ENCODE data around the gene SHF.

The SHF gene

GRCh38 chr15:45201869-45202268, 14.1 kb upstream of the SHF start:
- Histone ChIP-seq H3K4me1 (ENCODE audit: insufficient read depth, poor library complexity, severe bottlenecking) (no peaks in the 10 kb centered on the region), H3K27ac (ENCODE audit: poor library complexity, severe bottlenecking) (no peak overlapping the region), H3K36me3 (ENCODE audit: low read depth) (no peaks in the 10 kb centered on the region), H3K27me3 (ENCODE audit: insufficient read depth, poor library complexity, severe bottlenecking) (no peaks in the 10 kb centered on the region), H3K4me3 (ENCODE audit: severe bottlenecking) (no peak overlapping the region), H3K9me3 (ENCODE audit: severe bottlenecking) (no peaks in the 10 kb centered on the region)
- TF ChIP-seq, protein P1, sequence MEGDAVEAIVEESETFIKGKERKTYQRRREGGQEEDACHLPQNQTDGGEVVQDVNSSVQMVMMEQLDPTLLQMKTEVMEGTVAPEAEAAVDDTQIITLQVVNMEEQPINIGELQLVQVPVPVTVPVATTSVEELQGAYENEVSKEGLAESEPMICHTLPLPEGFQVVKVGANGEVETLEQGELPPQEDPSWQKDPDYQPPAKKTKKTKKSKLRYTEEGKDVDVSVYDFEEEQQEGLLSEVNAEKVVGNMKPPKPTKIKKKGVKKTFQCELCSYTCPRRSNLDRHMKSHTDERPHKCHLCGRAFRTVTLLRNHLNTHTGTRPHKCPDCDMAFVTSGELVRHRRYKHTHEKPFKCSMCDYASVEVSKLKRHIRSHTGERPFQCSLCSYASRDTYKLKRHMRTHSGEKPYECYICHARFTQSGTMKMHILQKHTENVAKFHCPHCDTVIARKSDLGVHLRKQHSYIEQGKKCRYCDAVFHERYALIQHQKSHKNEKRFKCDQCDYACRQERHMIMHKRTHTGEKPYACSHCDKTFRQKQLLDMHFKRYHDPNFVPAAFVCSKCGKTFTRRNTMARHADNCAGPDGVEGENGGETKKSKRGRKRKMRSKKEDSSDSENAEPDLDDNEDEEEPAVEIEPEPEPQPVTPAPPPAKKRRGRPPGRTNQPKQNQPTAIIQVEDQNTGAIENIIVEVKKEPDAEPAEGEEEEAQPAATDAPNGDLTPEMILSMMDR (IDR thresholded peaks at IDR 0.05; ENCODE audit: poor library complexity, severe bottlenecking): no peak
- ATAC-seq (ENCODE audit: low read depth) (no peak), DNase-seq (ENCODE audit: low spot score) (no peak)

DNA sequence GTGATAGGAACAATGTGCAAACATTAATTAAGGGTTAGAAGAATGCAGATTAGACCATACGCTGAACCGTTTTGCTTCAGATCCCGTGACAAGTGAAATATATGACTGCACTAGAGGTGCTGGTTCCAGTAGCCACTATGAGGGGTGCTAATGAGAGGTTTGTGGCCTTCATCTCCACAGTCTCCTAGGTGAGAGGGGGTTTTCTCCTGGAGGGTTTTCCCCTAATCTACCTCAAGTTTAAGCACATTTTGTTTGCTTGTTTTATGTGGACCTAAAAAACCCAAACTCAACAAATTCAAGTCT, 13.7 kb upstream of the SHF start:
- ATAC-seq (ENCODE audit: low read depth): no peak
- TF ChIP-seq, protein P1 (IDR thresholded peaks at IDR 0.05; ENCODE audit: poor library complexity, severe bottlenecking): no peak
- H3K4me3 ChIP-seq (ENCODE audit: severe bottlenecking): no peak overlapping the region

DNA sequence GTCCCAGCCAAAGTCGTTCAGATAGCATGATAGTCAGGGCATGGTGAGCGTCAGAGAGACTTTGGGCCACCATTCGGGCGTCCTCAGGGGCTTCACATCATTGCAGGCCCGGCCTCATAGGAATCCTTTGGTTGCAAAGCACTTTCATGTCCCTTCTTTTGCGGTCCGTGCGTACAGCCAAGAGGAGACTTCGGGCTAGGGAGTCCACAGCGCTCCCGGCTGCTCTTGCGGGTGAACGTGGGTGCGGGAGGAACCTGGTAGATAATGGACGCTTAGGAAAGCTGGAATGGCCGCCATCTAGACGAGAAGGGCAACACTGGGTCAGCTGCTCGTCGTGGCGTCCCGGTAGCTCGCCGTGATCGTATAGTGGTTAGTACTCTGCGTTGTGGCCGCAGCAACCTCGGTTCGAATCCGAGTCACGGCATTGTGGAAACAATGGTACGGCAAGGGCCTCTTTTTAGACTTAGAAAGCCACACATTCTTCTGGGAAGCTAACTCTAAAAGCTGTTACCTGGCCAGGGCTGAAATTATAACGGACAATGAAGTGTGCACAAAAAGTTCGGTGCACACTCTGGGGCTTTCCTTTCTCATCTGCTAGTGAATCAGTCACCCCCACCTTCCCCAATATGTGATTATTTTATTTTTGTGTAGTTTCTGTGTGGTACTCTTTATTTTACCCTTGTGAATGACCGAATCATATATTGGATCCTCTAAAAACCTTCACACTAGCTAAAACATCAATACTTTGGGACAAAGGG, 13.2 kb upstream of the SHF start:
- ATAC-seq (ENCODE audit: low read depth): peak; percentile 37
- H3K27ac ChIP-seq (ENCODE audit: poor library complexity, severe bottlenecking): peak overlapping the region; percentile 68

More for the DNA sequence above, 13.7 kb upstream of the SHF start:
- Histone ChIP-seq H3K9me3 (ENCODE audit: severe bottlenecking) (no peaks in the 10 kb centered on the region), H3K4me1 (ENCODE audit: insufficient read depth, poor library complexity, severe bottlenecking) (no peaks in the 10 kb centered on the region), H3K36me3 (ENCODE audit: low read depth) (no peaks in the 10 kb centered on the region), H3K27me3 (ENCODE audit: insufficient read depth, poor library complexity, severe bottlenecking) (no peaks in the 10 kb centered on the region), H3K27ac (ENCODE audit: poor library complexity, severe bottlenecking) (no peak overlapping the region)
- DNase-seq (ENCODE audit: low spot score): no peak

DNA sequence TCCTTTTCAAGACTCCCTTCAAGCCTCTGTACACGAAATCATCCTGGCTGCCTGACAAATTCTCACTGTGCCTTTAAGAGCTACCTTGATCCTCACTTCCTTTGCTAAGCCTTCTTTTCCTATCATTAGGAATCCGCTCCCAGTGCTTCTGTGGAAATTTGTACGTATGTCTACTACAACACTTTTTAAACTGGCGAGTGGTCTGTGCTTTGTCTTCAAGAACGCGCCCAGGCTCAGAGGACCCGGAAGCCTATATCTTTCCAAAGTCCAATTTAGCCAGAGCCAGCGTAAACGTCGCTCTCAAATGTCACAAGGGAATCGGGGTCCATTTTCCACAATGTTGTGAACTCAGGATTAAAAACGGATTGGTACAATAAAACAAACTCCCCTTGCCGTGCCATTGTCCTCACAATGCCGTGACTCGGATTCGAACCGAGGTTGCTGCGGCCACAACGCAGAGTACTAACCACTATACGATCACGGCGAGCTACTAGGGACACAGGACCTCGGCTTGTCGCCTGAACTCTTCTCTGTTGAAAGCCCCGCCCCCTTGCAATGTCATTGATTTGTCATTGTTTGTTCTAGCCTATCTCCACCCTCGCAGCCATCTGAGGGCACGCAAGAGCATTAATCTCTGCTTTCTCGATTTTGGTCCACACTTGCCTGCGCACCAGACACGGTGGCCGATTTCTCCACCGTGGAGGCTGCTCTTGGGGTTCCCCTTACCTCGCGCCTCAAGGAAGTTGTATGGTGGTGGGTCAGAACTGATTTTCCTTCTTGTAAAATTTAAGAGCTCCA, 12.4 kb upstream of the SHF start:
- Histone ChIP-seq H3K36me3 (ENCODE audit: low read depth) (no peaks in the 10 kb centered on the region), H3K4me1 (ENCODE audit: insufficient read depth, poor library complexity, severe bottlenecking) (no peaks in the 10 kb centered on the region), H3K4me3 (ENCODE audit: severe bottlenecking) (peak overlapping the region; percentile 79), H3K27ac (ENCODE audit: poor library complexity, severe bottlenecking) (peak overlapping the region; percentile 68), H3K9me3 (ENCODE audit: severe bottlenecking) (no peaks in the 10 kb centered on the region), H3K27me3 (ENCODE audit: insufficient read depth, poor library complexity, severe bottlenecking) (no peaks in the 10 kb centered on the region)
- ATAC-seq (ENCODE audit: low read depth): peak; percentile 53
- TF ChIP-seq, protein P1 (IDR thresholded peaks at IDR 0.05; ENCODE audit: poor library complexity, severe bottlenecking): no peak
- peak; percentile 91 for DNase-seq (ENCODE audit: low spot score)

More for the DNA sequence above, 13.2 kb upstream of the SHF start:
- Histone ChIP-seq H3K4me1 (ENCODE audit: insufficient read depth, poor library complexity, severe bottlenecking) (no peaks in the 10 kb centered on the region), H3K9me3 (ENCODE audit: severe bottlenecking) (no peaks in the 10 kb centered on the region), H3K27me3 (ENCODE audit: insufficient read depth, poor library complexity, severe bottlenecking) (no peaks in the 10 kb centered on the region), H3K4me3 (ENCODE audit: severe bottlenecking) (peak overlapping the region; percentile 79), H3K36me3 (ENCODE audit: low read depth) (no peaks in the 10 kb centered on the region)
- DNase-seq (ENCODE audit: low spot score): peak; percentile 86
- TF ChIP-seq, protein P1 (IDR thresholded peaks at IDR 0.05; ENCODE audit: poor library complexity, severe bottlenecking): no peak

Measured in RWPE2 (cell line).